Activated B cell treated with CpG ODN at 0.5 μM for 24 hours (primary cell): ENCODE data around the gene SHC3. TPM values are rescaled to one million over a fixed set of nuclear protein-coding genes. Genes with fewer than 3 reads are reported as not detected.

Experiments used
- ATAC-seq: fragments of 200-7000 bp; cut with Tn5 transposase; one replicate; pipeline ENCODE4 v1.10.0; 2021; ENCODE audit warnings: low read depth, mild to moderate bottlenecking, moderate library complexity
- CTCF ChIA-PET: fragments of 350-600 bp; sonication (Branson Sonifier 250); formaldehyde crosslinking; loops from one replicate; lab custom pipeline; 2021; ENCODE audit warnings: antibody characterized with exemption; lab: Charles Lee
- POLR2A ChIA-PET: fragments of 350-600 bp; sonication (Branson Sonifier 250); formaldehyde crosslinking; loops from one replicate; lab custom pipeline; 2021; ENCODE audit warnings: antibody characterized with exemption; lab: Charles Lee
- DNase-seq: peaks from one replicate; pipeline ENCODE4 v3.0.0; 2022
- H3K27ac Mint-ChIP-seq: one replicate; pipeline ENCODE4 v1.8.0; 2020; ENCODE audit warnings: mixed read lengths
- H3K27me3 Mint-ChIP-seq: one replicate; pipeline ENCODE4 v1.8.0; 2021; ENCODE audit warnings: mixed read lengths
- H3K36me3 Mint-ChIP-seq: one replicate; pipeline ENCODE4 v1.8.0; 2021; ENCODE audit warnings: low read depth, mixed read lengths
- H3K4me1 Mint-ChIP-seq: one replicate; pipeline ENCODE4 v1.8.0; 2021; ENCODE audit warnings: mixed read lengths
- H3K4me3 Mint-ChIP-seq: one replicate; pipeline ENCODE4 v1.8.0; 2020; ENCODE audit warnings: mild to moderate bottlenecking, mixed read lengths
- H3K9me3 Mint-ChIP-seq: one replicate; pipeline ENCODE4 v1.8.0; 2020; ENCODE audit warnings: mixed read lengths
- CTCF ChIP-seq: fragments of 200-600 bp; IDR thresholded peaks from one replicate; pipeline ENCODE4 v1.8.0; 2022; ENCODE audit warnings: antibody characterized with exemption, mild to moderate bottlenecking
- intact Hi-C: fragments of 100-400 bp; cut with micrococcal nuclease; formaldehyde crosslinking; loops from one replicate; pipeline ENCODE4 v1.15.1; 2024
- total RNA-seq: library from RNA; stranded (reverse); gene quantifications from 2 replicates; pipeline ENCODE4 v1.2.3, GENCODE V29; 2022

SHC3 gene
- total RNA-seq, 1 donor from 2014 or later, result not detected

DNA sequence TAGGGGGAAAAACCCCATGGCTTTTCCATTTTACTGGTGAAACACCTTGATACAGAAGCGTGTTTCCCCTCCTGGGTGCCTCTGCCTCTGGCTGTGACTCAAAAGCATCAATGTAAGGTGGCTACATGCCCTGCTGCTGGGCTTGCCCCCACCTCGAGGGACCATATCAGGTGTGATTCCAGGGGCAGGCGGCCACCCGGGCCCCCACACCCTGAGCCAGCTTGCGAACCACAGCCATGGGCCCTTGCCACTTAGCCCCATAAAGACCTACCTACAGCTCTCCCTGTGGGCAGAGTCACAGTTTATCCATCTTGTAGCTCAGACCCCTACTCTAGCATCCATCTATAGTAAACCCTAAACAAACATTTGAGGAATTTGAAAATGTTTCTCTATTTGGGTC lies 10.8 kb downstream of the SHC3 start:
- H3K4me3 Mint-ChIP-seq, result no peak overlapping the region
- H3K27ac Mint-ChIP-seq, result no peak overlapping the region
- H3K27me3 Mint-ChIP-seq, result peaks cover 13% of the 10 kb centered on the region
- intact Hi-C loops, result no loop called here
- ChIA-PET CTCF (no interaction called here), POLR2A (no interaction called here)
- no peaks in the 10 kb centered on the region for H3K4me1 Mint-ChIP-seq
- no peaks in the 10 kb centered on the region for H3K36me3 Mint-ChIP-seq
- no peaks in the 10 kb centered on the region for H3K9me3 Mint-ChIP-seq
- TF ChIP-seq CTCF, result no peak
- DNase-seq (no peak), ATAC-seq (no peak)

GRCh38 chr9:89166852-89167251 lies 11.8 kb downstream of the SHC3 start:
- Mint-ChIP-seq H3K36me3 (no peaks in the 10 kb centered on the region), H3K27me3 (peaks cover 11% of the 10 kb centered on the region), H3K4me1 (no peaks in the 10 kb centered on the region), H3K27ac (no peak overlapping the region), H3K9me3 (no peaks in the 10 kb centered on the region), H3K4me3 (no peak overlapping the region)
- DNase-seq (no peak), ATAC-seq (no peak)
- CTCF ChIA-PET, result no interaction called here
- intact Hi-C loops, result no loop called here
- TF ChIP-seq CTCF, result no peak
- POLR2A ChIA-PET, result no interaction called here

GRCh38 chr9:89165880-89166279 lies 12.7 kb downstream of the SHC3 start:
- no peak overlapping the region for H3K4me3 Mint-ChIP-seq
- POLR2A ChIA-PET, result no interaction called here
- DNase-seq (no peak), ATAC-seq (no peak)
- intact Hi-C loops, result no loop called here
- CTCF ChIA-PET, result no interaction called here
- H3K9me3 Mint-ChIP-seq, result no peaks in the 10 kb centered on the region
- no peak for TF ChIP-seq CTCF
- no peaks in the 10 kb centered on the region for H3K4me1 Mint-ChIP-seq
- no peak overlapping the region for H3K27ac Mint-ChIP-seq
- H3K27me3 Mint-ChIP-seq, result peaks cover 11% of the 10 kb centered on the region
- H3K36me3 Mint-ChIP-seq, result no peaks in the 10 kb centered on the region

DNA sequence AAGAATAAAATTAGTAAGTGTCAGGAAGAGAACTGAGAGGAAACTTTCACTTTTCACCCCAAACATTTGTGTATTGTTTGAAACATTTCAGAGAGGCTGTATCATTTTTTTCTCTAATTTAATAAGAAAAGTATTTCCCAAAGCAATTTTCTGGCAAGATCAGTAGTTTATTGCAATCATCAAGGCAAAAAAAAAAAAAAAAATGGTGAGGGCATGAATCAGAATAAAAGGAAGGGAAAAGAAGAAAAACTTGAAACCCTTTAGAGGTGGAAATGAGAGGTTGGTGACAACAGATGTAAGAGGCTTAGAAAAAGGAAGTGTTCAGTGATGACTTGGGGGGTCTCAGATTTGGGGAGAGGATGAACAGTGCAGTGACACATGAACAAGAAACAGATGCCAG lies 13.3 kb downstream of the SHC3 start:
- no peak overlapping the region for H3K27ac Mint-ChIP-seq
- ATAC-seq, result no peak
- CTCF ChIA-PET, result no interaction called here

DNA sequence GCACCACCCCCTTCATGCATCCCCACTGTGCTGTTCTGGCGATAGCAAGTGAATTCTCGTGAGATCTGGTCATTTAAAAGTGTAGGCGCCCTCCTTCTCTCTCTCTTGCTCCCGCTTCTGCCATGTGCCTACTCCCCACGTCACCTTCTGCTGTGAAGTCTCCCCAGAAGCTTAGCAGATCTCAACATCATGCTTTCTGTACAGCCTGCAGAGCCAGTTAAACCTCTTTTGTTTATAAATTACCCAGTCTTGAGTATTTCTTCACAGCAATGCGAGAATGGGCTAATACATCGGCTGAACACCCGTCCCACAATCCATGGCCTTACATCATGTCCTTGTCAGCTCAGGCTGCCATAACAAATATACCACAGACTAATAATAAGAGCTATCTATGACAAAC lies 17.4 kb downstream of the SHC3 start:
- intact Hi-C loops, result no loop called here
- ATAC-seq, result no peak
- H3K27me3 Mint-ChIP-seq, result peaks cover 23% of the 10 kb centered on the region

More for the DNA sequence above, 13.3 kb downstream of the SHC3 start:
- no peaks in the 10 kb centered on the region for H3K4me1 Mint-ChIP-seq
- peaks cover 12% of the 10 kb centered on the region for H3K27me3 Mint-ChIP-seq
- intact Hi-C loops, result no loop called here
- no peaks in the 10 kb centered on the region for H3K36me3 Mint-ChIP-seq
- POLR2A ChIA-PET, result no interaction called here
- no peaks in the 10 kb centered on the region for H3K9me3 Mint-ChIP-seq
- H3K4me3 Mint-ChIP-seq, result no peak overlapping the region
- no peak for TF ChIP-seq CTCF
- DNase-seq, result no peak

More for the DNA sequence above, 17.4 kb downstream of the SHC3 start:
- no peak overlapping the region for H3K27ac Mint-ChIP-seq
- H3K36me3 Mint-ChIP-seq, result no peaks in the 10 kb centered on the region
- POLR2A ChIA-PET, result no interaction called here
- no peaks in the 10 kb centered on the region for H3K9me3 Mint-ChIP-seq
- H3K4me3 Mint-ChIP-seq, result no peak overlapping the region
- H3K4me1 Mint-ChIP-seq, result no peaks in the 10 kb centered on the region
- no peak for DNase-seq
- CTCF ChIA-PET, result no interaction called here
- TF ChIP-seq CTCF, result no peak
